GM13977 (cell line): ENCODE measurements around the gene AP2B1.

ENCODE experiments used
- DNase-seq: peaks from one replicate; pipeline ENCODE4 v3.0.0; 2012; ENCODE audit warnings: low spot score
- CTCF ChIP-seq: IDR thresholded peaks from 2 replicates; pipeline ENCODE4 v1.5.1; 2012; ENCODE audit warnings: mild to moderate bottlenecking, control low read depth; ENCODE audit not compliant: insufficient read depth; ENCODE audit errors: extremely low read depth, missing control alignments
- in situ Hi-C: fragments of 300-500 bp; cut with MboI; formaldehyde crosslinking; loops from one replicate; pipeline ENCODE4 v1.12.0; 2022; ENCODE audit warnings: low sequenced_read_pairs, low pct_unique_long_range_greater_than_20kb, mixed read lengths, inconsistent platforms; ENCODE audit not compliant: unreplicated experiment

The AP2B1 gene

GRCh38 chr17:35743626-35744328 is 156.7 kb downstream of the AP2B1 start:
- no peak for TF ChIP-seq CTCF
- DNase-seq: peak; percentile 56
- in situ Hi-C loops: loop anchor here (25.0 kb wide), 1 partner anchor 131 kb away; no protein-coding TSS in a partner anchor

GRCh38 chr17:35744830-35745229 is 157.7 kb downstream of the AP2B1 start:
- no peak for TF ChIP-seq CTCF
- no peak for DNase-seq
- in situ Hi-C loops: loop anchor here (25.0 kb wide), 1 partner anchor 133 kb away; no protein-coding TSS in a partner anchor

GRCh38 chr17:35745246-35745645 is 158.1 kb downstream of the AP2B1 start:
- peak; percentile 24 for DNase-seq
- in situ Hi-C loops: loop anchor here (25.0 kb wide), 1 partner anchor 133 kb away; no protein-coding TSS in a partner anchor
- TF ChIP-seq CTCF: no peak

GRCh38 chr17:35745749-35746320 is 158.7 kb downstream of the AP2B1 start:
- peak; percentile 18 for DNase-seq
- in situ Hi-C loops: loop anchor here (25.0 kb wide), 1 partner anchor 134 kb away; no protein-coding TSS in a partner anchor
- no peak for TF ChIP-seq CTCF

- peak; percentile 90 for TF ChIP-seq CTCF
- DNase-seq: peak; percentile 90
- in situ Hi-C loops: loop anchor here (25.0 kb wide), 1 partner anchor 135 kb away; no protein-coding TSS in a partner anchor
Observed at GRCh38 chr17:35747540-35748017, 160.5 kb downstream of the AP2B1 start.

GRCh38 chr17:35748341-35748841 is 161.3 kb downstream of the AP2B1 start:
- in situ Hi-C loops: loop anchor here (25.0 kb wide), 1 partner anchor 136 kb away; no protein-coding TSS in a partner anchor
- no peak for DNase-seq
- no peak for TF ChIP-seq CTCF
